Astrocyte of the spinal cord (primary cell): ENCODE measurements around the gene TENM4.
A peak's percentile ranks its signal among the peaks of the same experiment; 100 is the strongest.

Source experiments
- DNase-seq: peaks from one replicate; pipeline ENCODE4 v3.0.0; 2011; ENCODE audit warnings: low read depth, low spot score
- H3K4me3 ChIP-seq: 2 replicates; pipeline ENCODE4 v1.5.1; 2011; ENCODE audit warnings: low read depth, mild to moderate bottlenecking, low read length, moderate library complexity
- CTCF ChIP-seq: IDR thresholded peaks from 2 replicates; pipeline ENCODE4 v1.5.1; 2012; ENCODE audit warnings: low read depth, mild to moderate bottlenecking, low read length, inconsistent platforms
- in situ Hi-C: cut with HindIII; loops from 2 replicates; pipeline ENCODE4 v1.10.0; 2017; ENCODE audit warnings: low sequenced_read_pairs

TENM4 gene

GRCh38 chr11:79456501-79456900, 15.7 kb upstream of the TENM4 start:
- no peak for TF ChIP-seq CTCF
- in situ Hi-C loops: no loop called here
- H3K4me3 ChIP-seq: no peak overlapping the region
- DNase-seq: no peak

- no peak for TF ChIP-seq CTCF
- no peak overlapping the region for H3K4me3 ChIP-seq
- DNase-seq: no peak
- in situ Hi-C loops: no loop called here
Observed at GRCh38 chr11:79453617-79454016, 12.8 kb upstream of the TENM4 start.

- in situ Hi-C loops: no loop called here
- no peak for DNase-seq
- no peak overlapping the region for H3K4me3 ChIP-seq
- TF ChIP-seq CTCF: no peak
Observed at GRCh38 chr11:79449040-79449439, 8.2 kb upstream of the TENM4 start.

GRCh38 chr11:79447038-79447786, 6.4 kb upstream of the TENM4 start:
- TF ChIP-seq CTCF: no peak
- no peak overlapping the region for H3K4me3 ChIP-seq
- in situ Hi-C loops: no loop called here
- no peak for DNase-seq

GRCh38 chr11:79444923-79445322, 4.1 kb upstream of the TENM4 start:
- in situ Hi-C loops: no loop called here
- no peak for TF ChIP-seq CTCF
- no peak for DNase-seq
- H3K4me3 ChIP-seq: no peak overlapping the region

- peak overlapping the region; percentile 78 for H3K4me3 ChIP-seq
- peak; percentile 56 for DNase-seq
- no peak for TF ChIP-seq CTCF
- in situ Hi-C loops: no loop called here
Observed at GRCh38 chr11:79441461-79441875, 638 bp upstream of the TENM4 start.
